ENCODE results near the gene GSTA4. TPM values are rescaled to one million over a fixed set of nuclear protein-coding genes. Genes with fewer than 3 reads are reported as not detected.

The GSTA4 gene
- total and polyA plus RNA-seq, 2 of the 8 experiments (the other 6 are each of a cell fraction or from before 2014, with no cell fraction given), result 13.9 to 21.6 TPM

- H3K9ac ChIP-seq (replicated peaks in 1 of 4; ENCODE audit: extremely low read depth in 1 of 4, low read depth in 3 of 4, low read length in 3 of 4), result no peak overlapping the region
- no peak overlapping the region for H2BK20ac ChIP-seq (ENCODE audit: low read length)
- no peak overlapping the region for H2BK15ac ChIP-seq (ENCODE audit: low read length)
- DNase-seq (ENCODE audit: low read depth in 1 of 2, low spot score in 2 of 2) (no peak), FAIRE-seq (no peak)
- no peak overlapping the region for H2BK5ac ChIP-seq (ENCODE audit: low read depth, low read length)
- no peak for TF ChIP-seq SRF (IDR thresholded peaks at IDR 0.05; ENCODE audit: low read depth, low read length)
- TF ChIP-seq RFX5 (IDR thresholded peaks at IDR 0.05; ENCODE audit: borderline replicate concordance, low read depth, low read length), result no peak
- TF ChIP-seq RNF2 (IDR thresholded peaks at IDR 0.05; ENCODE audit: borderline replicate concordance, low read depth, low read length, missing control alignments, poor library complexity, severe bottlenecking), result no peak
- H3K27ac ChIP-seq (ENCODE audit: low read depth, low read length), result no peak overlapping the region
- H3K23me2 ChIP-seq (ENCODE audit: low read depth, low read length), result no peaks in the 10 kb centered on the region
- H3K4ac ChIP-seq (replicated peaks; ENCODE audit: insufficient read length, low read depth, low read length), result no peak overlapping the region
- no peak overlapping the region for H3K56ac ChIP-seq (replicated peaks; ENCODE audit: insufficient read length, low read depth, low read length)
- H3K14ac ChIP-seq (ENCODE audit: insufficient read length), result no peak overlapping the region
- no peak overlapping the region for H2BK12ac ChIP-seq (ENCODE audit: low read depth, low read length)
- no peaks in the 10 kb centered on the region for H4K20me1 ChIP-seq (replicated peaks in 1 of 2; ENCODE audit: control insufficient read depth in 1 of 2, insufficient read depth in 2 of 2, low read length in 2 of 2)
- H4K8ac ChIP-seq (ENCODE audit: extremely low read depth, insufficient read depth, low read length), result no peak overlapping the region
- no peaks in the 10 kb centered on the region for H3K27me3 ChIP-seq (replicated peaks in 1 of 4; ENCODE audit: control insufficient read depth in 3 of 4, extremely low read depth in 1 of 4, insufficient read depth in 3 of 4, low read length in 3 of 4)
- 70% methylated on average over 5 of the region's 5 CpGs; no CpG with 5 or more reads in 1 of the 2 experiments for WGBS, 2 experiments (ENCODE audit: extremely low coverage in 1 of 2, insufficient coverage in 1 of 2, insufficient read length in 1 of 2, insufficient replicate concordance in 2 of 2, low coverage in 1 of 2, low lambda C conversion rate in 2 of 2, missing lambda C conversion rate in 1 of 2)
- CTCF ChIA-PET (ENCODE audit: partially characterized antibody), result interaction anchor here (1.3 to 1.9 kb wide), 2 partner anchors 11 to 13 kb away, joined by 3 to 7 read pairs; no protein-coding TSS in a partner anchor
- 0 out of 7 replicates have a peak, but pooled peaks cover 0 to 5% (median 0%) of the 10 kb centered on the region in 4 experiments for H3K4me1 ChIP-seq (replicated peaks in 1 of 4; ENCODE audit: control insufficient read depth in 3 of 4, insufficient read depth in 4 of 4, low read length in 3 of 4)
- POLR2A ChIA-PET (ENCODE audit: partially characterized antibody), result interaction anchor here (0.7 to 0.9 kb wide), 2 partner anchors 48 to 1037 kb away, joined by 3 read pairs; no protein-coding TSS in a partner anchor
- H3K4me2 ChIP-seq (ENCODE audit: insufficient read depth in 1 of 2, low read depth in 2 of 2, low read length in 2 of 2), result no peak overlapping the region
- no peaks in the 10 kb centered on the region for H3K79me2 ChIP-seq (ENCODE audit: control insufficient read depth in 1 of 2, insufficient read depth in 2 of 2, low read length in 2 of 2)
- H3K9me3 ChIP-seq (ENCODE audit: insufficient read depth in 2 of 2, low read depth in 1 of 2, low read length in 1 of 2), result no peaks in the 10 kb centered on the region
- no peak overlapping the region for H3K4me3 ChIP-seq (ENCODE audit: extremely low read depth in 1 of 4, insufficient read depth in 2 of 4, low read depth in 3 of 4, low read length in 4 of 4)
- no peak overlapping the region for H2AFZ ChIP-seq (ENCODE audit: low read length)
- H3K23ac ChIP-seq (ENCODE audit: insufficient read length), result no peak overlapping the region
- no peak overlapping the region for H4K91ac ChIP-seq (replicated peaks; ENCODE audit: insufficient read length, low read length)
- no peak overlapping the region for H3K18ac ChIP-seq (ENCODE audit: extremely low read depth, low read length)
- H2AK5ac ChIP-seq (ENCODE audit: low read depth, low read length), result no peak overlapping the region
- H2BK120ac ChIP-seq (replicated peaks; ENCODE audit: low read depth, low read length), result no peak overlapping the region
- no peak overlapping the region for H4K5ac ChIP-seq (ENCODE audit: insufficient read length, low read depth, low read length)
- H3K79me1 ChIP-seq (ENCODE audit: low read depth, low read length), result no peaks in the 10 kb centered on the region
- H3K36me3 ChIP-seq (ENCODE audit: control insufficient read depth in 2 of 4, insufficient read depth in 4 of 4, low read length in 3 of 4), result no peaks in the 10 kb centered on the region
These were observed 48.8 kb downstream of the GSTA4 start for GRCh38 chr6:52946306-52946705.

All from H1 (cell line).